Rectal smooth muscle tissue (tissue), 1 donor: Measurements from ENCODE around the gene UBE4B.

Experiments
- H3K27ac ChIP-seq: one replicate; pipeline ENCODE4 v1.7.0; 2013; ENCODE audit warnings: low read depth, low read length, inconsistent platforms
- H3K27me3 ChIP-seq: one replicate; pipeline ENCODE4 v1.7.0; 2013; ENCODE audit warnings: low read length; ENCODE audit not compliant: control insufficient read depth, insufficient read depth
- H3K36me3 ChIP-seq: one replicate; pipeline ENCODE4 v1.7.0; 2013; ENCODE audit warnings: low read length; ENCODE audit not compliant: control insufficient read depth, insufficient read depth
- H3K4me1 ChIP-seq: one replicate; pipeline ENCODE4 v1.7.0; 2013; ENCODE audit warnings: low read length; ENCODE audit not compliant: control insufficient read depth, insufficient read depth
- H3K4me3 ChIP-seq: one replicate; pipeline ENCODE4 v1.7.0; 2013; ENCODE audit warnings: low read length
- H3K9ac ChIP-seq: one replicate; pipeline ENCODE4 v1.7.0; 2013; ENCODE audit warnings: low read length

Gene UBE4B

GRCh38 chr1:10046356-10047085 lies 13.8 kb downstream of the UBE4B start:
- Histone ChIP-seq H3K4me1 (peaks cover 18% of the 10 kb centered on the region), H3K36me3 (no peaks in the 10 kb centered on the region), H3K27me3 (no peaks in the 10 kb centered on the region), H3K27ac (peak overlapping the region; percentile 15), H3K4me3 (no peak overlapping the region), H3K9ac (no peak overlapping the region)

GRCh38 chr1:10048601-10049000 lies 15.8 kb downstream of the UBE4B start:
- Histone ChIP-seq H3K9ac (no peak overlapping the region), H3K27ac (no peak overlapping the region), H3K27me3 (no peaks in the 10 kb centered on the region), H3K36me3 (no peaks in the 10 kb centered on the region), H3K4me1 (peaks cover 18% of the 10 kb centered on the region), H3K4me3 (no peak overlapping the region)

- Histone ChIP-seq H3K4me3 (no peak overlapping the region), H3K4me1 (peaks cover 14% of the 10 kb centered on the region), H3K27me3 (no peaks in the 10 kb centered on the region), H3K36me3 (no peaks in the 10 kb centered on the region), H3K9ac (no peak overlapping the region), H3K27ac (no peak overlapping the region)
These were observed 17.9 kb downstream of the UBE4B start for GRCh38 chr1:10050611-10051010.

- Histone ChIP-seq H3K4me1 (peaks cover 6% of the 10 kb centered on the region), H3K4me3 (no peak overlapping the region), H3K9ac (no peak overlapping the region), H3K27ac (no peak overlapping the region), H3K27me3 (no peaks in the 10 kb centered on the region), H3K36me3 (no peaks in the 10 kb centered on the region)
These were observed 18.9 kb downstream of the UBE4B start for GRCh38 chr1:10051656-10052055.

GRCh38 chr1:10052347-10052746 lies 19.6 kb downstream of the UBE4B start:
- no peak overlapping the region for H3K4me3 ChIP-seq
- peaks cover 2% of the 10 kb centered on the region for H3K4me1 ChIP-seq
- H3K9ac ChIP-seq, result no peak overlapping the region
- H3K27me3 ChIP-seq, result no peaks in the 10 kb centered on the region
- H3K36me3 ChIP-seq, result no peaks in the 10 kb centered on the region
- no peak overlapping the region for H3K27ac ChIP-seq

GRCh38 chr1:10054465-10054864 lies 21.7 kb downstream of the UBE4B start:
- Histone ChIP-seq H3K4me1 (peaks cover 6% of the 10 kb centered on the region), H3K27ac (no peak overlapping the region), H3K27me3 (no peaks in the 10 kb centered on the region), H3K9ac (no peak overlapping the region), H3K4me3 (no peak overlapping the region), H3K36me3 (peaks cover 2% of the 10 kb centered on the region)

GRCh38 chr1:10056599-10056987 lies 23.8 kb downstream of the UBE4B start:
- no peak overlapping the region for H3K9ac ChIP-seq
- no peaks in the 10 kb centered on the region for H3K27me3 ChIP-seq
- H3K4me3 ChIP-seq, result no peak overlapping the region
- peaks cover 2% of the 10 kb centered on the region for H3K36me3 ChIP-seq
- H3K27ac ChIP-seq, result no peak overlapping the region
- peaks cover 6% of the 10 kb centered on the region for H3K4me1 ChIP-seq

GRCh38 chr1:10057343-10057742 lies 24.6 kb downstream of the UBE4B start:
- H3K4me3 ChIP-seq, result no peak overlapping the region
- no peak overlapping the region for H3K9ac ChIP-seq
- no peak overlapping the region for H3K27ac ChIP-seq
- peaks cover 2% of the 10 kb centered on the region for H3K36me3 ChIP-seq
- peaks cover 6% of the 10 kb centered on the region for H3K4me1 ChIP-seq
- no peaks in the 10 kb centered on the region for H3K27me3 ChIP-seq

GRCh38 chr1:10057796-10058195 lies 25.0 kb downstream of the UBE4B start:
- H3K27ac ChIP-seq, result no peak overlapping the region

GRCh38 chr1:10059342-10059718 lies 26.6 kb downstream of the UBE4B start:
- Histone ChIP-seq H3K36me3 (peaks cover 2% of the 10 kb centered on the region), H3K27ac (no peak overlapping the region), H3K4me3 (no peak overlapping the region), H3K4me1 (peaks cover 6% of the 10 kb centered on the region), H3K27me3 (no peaks in the 10 kb centered on the region), H3K9ac (no peak overlapping the region)

More at GRCh38 chr1:10057796-10058195, 25.0 kb downstream of the UBE4B start:
- Histone ChIP-seq H3K36me3 (peaks cover 2% of the 10 kb centered on the region), H3K9ac (no peak overlapping the region), H3K4me1 (peaks cover 6% of the 10 kb centered on the region), H3K27me3 (no peaks in the 10 kb centered on the region), H3K4me3 (no peak overlapping the region)

GRCh38 chr1:10060311-10061100 lies 27.7 kb downstream of the UBE4B start:
- no peak overlapping the region for H3K27ac ChIP-seq
- peaks cover 6% of the 10 kb centered on the region for H3K4me1 ChIP-seq

GRCh38 chr1:10061276-10061675 lies 28.5 kb downstream of the UBE4B start:
- H3K4me3 ChIP-seq, result no peak overlapping the region
- peaks cover 5% of the 10 kb centered on the region for H3K4me1 ChIP-seq
- H3K9ac ChIP-seq, result no peak overlapping the region
- no peaks in the 10 kb centered on the region for H3K27me3 ChIP-seq
- no peak overlapping the region for H3K27ac ChIP-seq
- peaks cover 2% of the 10 kb centered on the region for H3K36me3 ChIP-seq

More at GRCh38 chr1:10060311-10061100, 27.7 kb downstream of the UBE4B start:
- Histone ChIP-seq H3K27me3 (no peaks in the 10 kb centered on the region), H3K9ac (no peak overlapping the region), H3K36me3 (peaks cover 2% of the 10 kb centered on the region), H3K4me3 (no peak overlapping the region)
